Gastroesophageal sphincter (tissue), 4 donors: ENCODE measurements around the gene COPS4. TPM values are rescaled to one million over a fixed set of nuclear protein-coding genes. Genes with fewer than 3 reads are reported as not detected.
"Not testable (repeated sequence)": the region's sequence is repeated elsewhere in the genome, so short reads cannot be mapped to it uniquely, and the experiment has no call there.

Experiments
- ATAC-seq: fragments of 150-250 bp; one replicate; pipeline ENCODE4 v1.9.1; 2016; ENCODE audit warnings: mild to moderate bottlenecking, moderate library complexity
- H3K27ac ChIP-seq, 4 donors: fragments of 200-600 bp; sonication (generic) in 3 of 4; 1 replicate in 3 of 4; 2 replicates in 1 of 4; pipeline ENCODE4 v1.5.1; 2016 to 2019
- H3K27me3 ChIP-seq: fragments of 200-600 bp; sonication (generic); one replicate; pipeline ENCODE4 v1.5.1; 2019
- H3K36me3 ChIP-seq, 2 donors: fragments of 200-600 bp; sonication (generic); one replicate each; pipeline ENCODE4 v1.5.1; 2019; ENCODE audit warnings: control low read depth in 1 of 2
- H3K4me1 ChIP-seq, 3 donors: fragments of 200-600 bp; sonication (generic); 1 replicate in 2 of 3; 2 replicates in 1 of 3; pipeline ENCODE4 v1.5.1; 2016 to 2019; ENCODE audit warnings: control low read depth in 2 of 3
- H3K4me3 ChIP-seq, 2 donors: fragments of 200-600 bp; sonication (generic); one replicate each; pipeline ENCODE4 v1.5.1; 2019; ENCODE audit warnings: mild to moderate bottlenecking in 1 of 2, moderate library complexity in 1 of 2
- H3K9me3 ChIP-seq, 3 donors: fragments of 200-600 bp; sonication (generic); one replicate each; pipeline ENCODE4 v1.5.1; 2017 to 2019; ENCODE audit warnings: control low read depth in 2 of 3
- CTCF ChIP-seq, 4 experiments: fragments of 200-600 bp in 2 of 4; fragments of 450-650 bp in 2 of 4; sonication (generic) in 1 of 4; IDR thresholded peaks; one replicate each; pipeline ENCODE4 v1.5.1; 2017 to 2019; ENCODE audit warnings: antibody characterized with exemption in 4 of 4, mild to moderate bottlenecking in 2 of 4, moderate library complexity in 2 of 4
- EP300 ChIP-seq: sonication (generic); formaldehyde crosslinking; IDR thresholded peaks from one replicate; pipeline ENCODE4 v1.6.1; 2017; ENCODE audit warnings: antibody characterized with exemption, mild to moderate bottlenecking
- POLR2A ChIP-seq, 2 donors: fragments of 450-650 bp; IDR thresholded peaks; one replicate each; pipeline ENCODE4 v1.6.1; 2017; ENCODE audit warnings: antibody characterized with exemption in 2 of 2, mild to moderate bottlenecking in 2 of 2, moderate library complexity in 1 of 2
- POLR2AphosphoS5 ChIP-seq: sonication (generic); formaldehyde crosslinking; IDR thresholded peaks from one replicate; pipeline ENCODE4 v1.6.1; 2017; ENCODE audit warnings: antibody characterized with exemption
- WGBS, 2 donors: methylation state at CpG; one replicate each; pipeline ENCODE4 v1.1.5; 2018; ENCODE audit warnings: low coverage in 1 of 2; 5-methylcytosine and 5-hydroxymethylcytosine counted together
- total RNA-seq, 4 donors: library from RNA; depleted of rRNA; stranded (reverse); fragments of >200 nt; gene quantifications; one replicate each; pipeline ENCODE4 v1.1.0, GENCODE V29; 2016

COPS4 gene
- total RNA-seq, 4 donors from 2014 or later, result 51.0 to 60.7 (median 55.8) TPM

- no peak for TF ChIP-seq EP300
- TF ChIP-seq POLR2AphosphoS5, result no peak
- no peak for TF ChIP-seq POLR2A (IDR thresholded peaks at IDR 0.05)
- TF ChIP-seq CTCF (IDR thresholded peaks at IDR 0.05), result no peak
- no peaks in the 10 kb centered on the region for H3K27me3 ChIP-seq
- no peaks in the 10 kb centered on the region for H3K9me3 ChIP-seq
- no peaks in the 10 kb centered on the region for H3K4me1 ChIP-seq
- no peaks in the 10 kb centered on the region for H3K36me3 ChIP-seq
- H3K4me3 ChIP-seq, result no peak overlapping the region
- ATAC-seq, result no peak
- no peak overlapping the region for H3K27ac ChIP-seq
Measured at GRCh38 chr4:82998898-82999297, 36.1 kb upstream of the COPS4 start.

GRCh38 chr4:83002329-83002728 is 32.7 kb upstream of the COPS4 start:
- no peak overlapping the region for H3K27ac ChIP-seq
- no peak for ATAC-seq
- WGBS, 2 donors, result 90 to 94% methylated on average over 2 to 3 of the region's 3 CpGs
- no peaks in the 10 kb centered on the region for H3K4me1 ChIP-seq
- H3K4me3 ChIP-seq, result no peak overlapping the region
- no peak for TF ChIP-seq EP300
- no peaks in the 10 kb centered on the region for H3K27me3 ChIP-seq
- H3K36me3 ChIP-seq, result no peaks in the 10 kb centered on the region
- H3K9me3 ChIP-seq, result no peaks in the 10 kb centered on the region

GRCh38 chr4:83003044-83003791 is 31.8 kb upstream of the COPS4 start:
- not testable (repeated sequence) for H3K4me1 ChIP-seq, H3K36me3 ChIP-seq, H3K4me3 ChIP-seq, H3K27me3 ChIP-seq, H3K9me3 ChIP-seq, H3K27ac ChIP-seq, ATAC-seq
- 88 to 98% methylated on average over 6 to 13 of the region's 14 CpGs for WGBS, 2 donors

DNA sequence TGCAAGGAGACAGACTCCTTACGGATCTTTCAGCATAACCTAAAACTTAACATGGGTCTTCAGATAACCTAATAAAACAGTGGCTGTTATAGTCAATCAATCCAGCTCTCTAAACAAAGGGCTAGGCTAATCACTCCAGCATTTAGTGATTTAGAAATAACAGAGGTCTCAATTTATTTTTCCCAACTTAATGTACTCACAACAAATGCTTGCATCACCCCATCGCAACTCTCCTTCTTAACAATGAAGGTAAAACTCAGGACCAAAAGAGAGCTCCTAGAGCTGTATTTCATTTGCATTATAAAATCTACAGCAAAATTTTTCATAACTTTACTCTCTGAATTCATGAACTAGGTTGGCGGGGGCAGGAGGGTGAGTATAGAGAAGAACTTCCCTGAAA is 25.5 kb upstream of the COPS4 start:
- Histone ChIP-seq H3K27me3 (no peaks in the 10 kb centered on the region), H3K4me1 (peaks cover 0 to 51% (median 13%) of the 10 kb centered on the region in 3 donors), H3K9me3 (no peaks in the 10 kb centered on the region), H3K36me3 (no peaks in the 10 kb centered on the region), H3K4me3 (peak overlapping the region; percentile 72 to 90), H3K27ac (peak overlapping the region; percentile 87 to 92 (median 91))
- no peak for TF ChIP-seq POLR2AphosphoS5
- no peak for TF ChIP-seq POLR2A (IDR thresholded peaks at IDR 0.05)
- TF ChIP-seq CTCF (IDR thresholded peaks at IDR 0.05), result no peak
- TF ChIP-seq EP300, result no peak
- no peak for ATAC-seq
- WGBS, 2 donors, result 48 to 52% methylated on average over 3 of the region's 3 CpGs

- Histone ChIP-seq H3K27me3 (no peaks in the 10 kb centered on the region), H3K36me3 (no peaks in the 10 kb centered on the region), H3K4me3 (peak overlapping the region; percentile 72 to 90), H3K27ac (peak overlapping the region; percentile 87 to 92 (median 91)), H3K4me1 (peaks cover 0 to 51% (median 13%) of the 10 kb centered on the region in 3 donors), H3K9me3 (no peaks in the 10 kb centered on the region)
- ATAC-seq, result no peak
- WGBS, 2 donors, result 0% methylated on average over 4 to 12 of the region's 14 CpGs
- TF ChIP-seq CTCF (IDR thresholded peaks at IDR 0.05) (no peak), POLR2AphosphoS5 (no peak), POLR2A (IDR thresholded peaks at IDR 0.05) (no peak), EP300 (no peak)
Measured at GRCh38 chr4:83010111-83010521, 24.9 kb upstream of the COPS4 start.
